Fibroblast of mammary gland (primary cell): ENCODE measurements around the gene CNTN6.

Source experiments
- DNase-seq: peaks from one replicate; pipeline ENCODE4 v3.0.0-alpha.2; 2010; ENCODE audit warnings: low read depth
- H3K4me3 ChIP-seq: 2 replicates; pipeline ENCODE4 v1.5.1; 2011; ENCODE audit warnings: low read depth, mild to moderate bottlenecking, low read length, moderate library complexity; ENCODE audit not compliant: control insufficient read depth
- TF ChIP-seq, protein P1 (sequence below): conservative IDR thresholded peaks from 2 replicates; pipeline ENCODE4 v1.5.1; 2011; ENCODE audit warnings: low read depth, low read length, inconsistent platforms; ENCODE audit not compliant: control insufficient read depth, insufficient read depth

CNTN6 gene

DNA sequence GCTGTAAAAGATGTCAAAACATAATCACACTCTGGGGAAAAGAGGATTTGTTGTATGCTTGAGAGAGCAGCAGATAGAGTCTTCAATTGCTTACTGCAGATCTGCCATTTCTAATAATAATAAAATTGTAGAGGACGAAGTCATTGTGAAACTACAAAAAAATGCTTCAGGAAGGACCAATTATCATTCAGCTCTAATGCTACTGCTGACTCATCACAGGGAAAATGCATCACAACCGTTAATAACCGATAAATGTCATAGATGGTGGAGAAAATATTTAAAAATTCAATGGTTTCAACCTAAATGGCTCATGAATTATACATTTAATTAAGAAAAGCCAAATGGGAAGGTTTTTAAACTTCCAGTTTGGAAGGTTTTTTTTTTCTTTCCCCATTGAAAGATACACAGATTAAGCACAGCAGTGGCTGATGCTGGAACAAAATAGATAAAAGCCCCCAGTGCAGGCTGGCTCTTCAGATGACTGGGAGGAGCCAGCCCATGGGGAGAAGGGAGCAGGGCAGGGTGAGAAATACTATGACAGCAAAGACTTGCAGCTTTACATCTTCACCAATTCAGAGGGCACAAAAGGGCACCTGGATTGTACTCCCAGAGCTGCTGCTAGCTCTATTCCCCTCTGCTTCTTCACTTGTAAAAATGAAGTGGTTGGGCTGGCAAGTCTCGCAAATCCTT is 196.1 kb downstream of the CNTN6 start:
- no peak overlapping the region for H3K4me3 ChIP-seq
- DNase-seq, result no peak
- TF ChIP-seq, protein P1, sequence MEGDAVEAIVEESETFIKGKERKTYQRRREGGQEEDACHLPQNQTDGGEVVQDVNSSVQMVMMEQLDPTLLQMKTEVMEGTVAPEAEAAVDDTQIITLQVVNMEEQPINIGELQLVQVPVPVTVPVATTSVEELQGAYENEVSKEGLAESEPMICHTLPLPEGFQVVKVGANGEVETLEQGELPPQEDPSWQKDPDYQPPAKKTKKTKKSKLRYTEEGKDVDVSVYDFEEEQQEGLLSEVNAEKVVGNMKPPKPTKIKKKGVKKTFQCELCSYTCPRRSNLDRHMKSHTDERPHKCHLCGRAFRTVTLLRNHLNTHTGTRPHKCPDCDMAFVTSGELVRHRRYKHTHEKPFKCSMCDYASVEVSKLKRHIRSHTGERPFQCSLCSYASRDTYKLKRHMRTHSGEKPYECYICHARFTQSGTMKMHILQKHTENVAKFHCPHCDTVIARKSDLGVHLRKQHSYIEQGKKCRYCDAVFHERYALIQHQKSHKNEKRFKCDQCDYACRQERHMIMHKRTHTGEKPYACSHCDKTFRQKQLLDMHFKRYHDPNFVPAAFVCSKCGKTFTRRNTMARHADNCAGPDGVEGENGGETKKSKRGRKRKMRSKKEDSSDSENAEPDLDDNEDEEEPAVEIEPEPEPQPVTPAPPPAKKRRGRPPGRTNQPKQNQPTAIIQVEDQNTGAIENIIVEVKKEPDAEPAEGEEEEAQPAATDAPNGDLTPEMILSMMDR, result no peak

DNA sequence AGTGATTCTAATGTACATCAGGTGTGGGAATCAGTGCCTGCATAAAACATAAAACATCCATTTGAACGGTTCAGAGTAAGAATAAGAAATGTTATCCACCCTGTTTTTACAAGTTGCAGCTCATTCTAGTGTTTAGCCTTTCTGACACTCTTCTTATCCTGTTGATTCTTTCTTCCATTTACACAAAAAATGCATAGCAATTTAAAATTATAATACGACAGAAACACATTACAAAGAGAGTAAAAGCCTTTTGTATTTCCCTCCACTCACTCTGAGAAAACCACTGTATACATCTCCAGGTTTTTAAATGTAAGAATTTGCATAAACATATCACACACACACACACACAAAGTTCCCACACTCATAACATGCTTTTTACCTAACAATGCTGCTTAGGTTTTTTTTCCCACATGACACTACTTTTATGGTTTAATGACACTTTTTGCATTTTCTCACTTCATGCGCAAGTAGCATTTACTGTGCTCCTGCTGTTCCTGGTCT is 199.8 kb downstream of the CNTN6 start:
- H3K4me3 ChIP-seq, result no peak overlapping the region
- TF ChIP-seq, protein P1, result no peak
- no peak for DNase-seq

DNA sequence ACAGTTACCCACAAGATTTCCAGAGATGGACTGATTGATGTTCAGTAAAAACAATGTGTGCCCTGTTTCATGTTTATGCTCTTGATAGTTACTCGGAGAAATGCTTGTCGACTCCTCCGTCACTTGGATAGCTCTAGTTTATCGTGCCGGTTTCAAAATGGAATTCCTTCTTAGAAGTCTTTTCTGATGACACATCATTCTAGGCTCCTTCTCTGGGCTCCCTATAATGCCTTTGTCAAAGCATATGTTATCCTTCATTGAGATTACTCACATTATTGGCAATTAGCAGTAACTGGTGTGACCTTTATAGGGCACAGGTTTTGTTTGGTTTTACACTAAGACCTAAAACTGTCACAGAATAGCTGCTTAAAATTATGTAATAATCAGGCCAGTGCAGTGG is 201.8 kb downstream of the CNTN6 start:
- TF ChIP-seq, protein P1, result no peak
- H3K4me3 ChIP-seq, result no peak overlapping the region
- DNase-seq, result no peak

DNA sequence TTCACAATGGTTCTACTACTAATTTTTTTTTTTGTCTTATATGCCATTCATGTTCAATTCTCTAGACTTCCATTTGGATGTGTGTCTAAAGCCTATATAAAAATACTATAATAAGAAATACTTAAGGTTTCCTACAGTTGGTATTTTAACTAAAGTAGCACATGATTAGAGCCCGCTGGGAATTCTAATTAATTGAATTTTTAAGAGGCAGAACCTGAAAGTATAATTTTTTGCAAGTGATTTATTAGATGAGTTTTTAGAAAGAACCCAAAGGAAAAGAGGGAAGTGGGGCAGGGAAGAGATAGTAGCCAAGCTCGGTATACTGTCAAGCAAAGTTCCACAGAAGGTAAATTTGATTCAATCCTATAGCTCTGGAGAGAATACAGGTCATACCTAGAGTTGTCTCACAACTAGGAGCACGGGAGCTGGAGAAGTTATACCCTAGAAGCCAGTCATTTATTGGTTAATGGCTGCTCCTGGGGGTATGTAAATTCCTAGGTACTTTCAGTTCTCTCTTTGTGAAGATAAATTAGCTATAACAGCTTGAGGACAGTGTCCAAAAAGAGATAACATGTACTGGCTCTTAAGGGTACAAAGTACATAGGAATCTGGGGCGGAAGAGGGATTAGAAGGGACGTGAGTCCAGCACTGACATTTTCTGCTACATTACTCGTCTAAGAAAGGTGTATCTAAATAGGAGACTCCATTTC is 225.6 kb downstream of the CNTN6 start:
- DNase-seq, result no peak
- no peak overlapping the region for H3K4me3 ChIP-seq
- TF ChIP-seq, protein P1, result no peak

DNA sequence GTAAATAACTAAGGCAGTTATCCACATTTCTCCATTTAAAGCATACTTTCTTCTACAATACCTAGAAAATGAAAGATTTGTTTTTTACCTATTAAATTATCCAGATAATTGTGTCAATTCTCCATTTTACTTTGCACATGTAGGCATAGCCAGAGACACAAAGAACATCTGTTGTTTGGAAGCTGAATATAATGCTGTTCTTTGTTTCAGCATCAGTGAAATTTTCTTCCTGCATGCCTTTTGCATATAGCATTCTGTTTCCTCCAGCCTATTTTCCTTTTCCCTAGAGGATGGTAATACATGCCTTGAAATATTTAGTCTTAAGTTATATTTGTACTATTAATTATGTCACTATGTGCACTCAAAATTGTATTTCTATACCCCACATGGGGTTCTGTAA is 233.7 kb downstream of the CNTN6 start:
- no peak for DNase-seq
- TF ChIP-seq, protein P1, result no peak
- H3K4me3 ChIP-seq, result no peak overlapping the region

DNA sequence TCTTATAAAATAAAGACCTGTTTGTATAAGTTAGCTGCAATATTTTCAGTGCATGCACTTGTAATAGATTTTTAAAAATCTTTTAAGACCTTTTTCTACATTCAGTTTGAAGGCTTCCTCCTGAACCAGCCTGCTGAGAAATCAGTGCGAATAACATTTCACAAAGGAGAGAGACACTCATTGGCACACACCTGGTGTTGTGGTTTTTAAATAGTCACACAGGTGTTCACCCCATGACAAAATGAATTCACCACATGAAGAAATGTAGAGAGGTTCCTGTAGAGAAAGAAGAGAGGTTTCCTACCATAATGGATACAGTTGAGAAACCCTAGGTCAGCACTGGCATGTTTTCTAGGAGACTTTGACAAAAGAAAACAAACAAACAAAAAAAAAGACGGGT is 237.3 kb downstream of the CNTN6 start:
- no peak overlapping the region for H3K4me3 ChIP-seq
- DNase-seq, result no peak
- TF ChIP-seq, protein P1, result no peak
